Nephron progenitor cell (in vitro differentiated cells): ENCODE measurements around the gene BLOC1S4.
"Not testable (repeated sequence)": the region's sequence is repeated elsewhere in the genome, so short reads cannot be mapped to it uniquely, and the experiment has no call there.

Experiments
- DNase-seq: peaks from one replicate; pipeline ENCODE4 v3.0.0; 2021
- H3K27ac Mint-ChIP-seq: 2 replicates; pipeline ENCODE4 v1.8.0; 2021; ENCODE audit warnings: mild to moderate bottlenecking, moderate library complexity, mixed read lengths
- H3K27me3 Mint-ChIP-seq: 2 replicates; pipeline ENCODE4 v1.8.0; 2021; ENCODE audit warnings: mild to moderate bottlenecking, low read depth, mixed read lengths; ENCODE audit not compliant: poor library complexity
- H3K36me3 Mint-ChIP-seq: 2 replicates; pipeline ENCODE4 v1.8.0; 2021; ENCODE audit warnings: low read depth, mixed read lengths
- H3K4me1 Mint-ChIP-seq: 2 replicates; pipeline ENCODE4 v1.8.0; 2021; ENCODE audit warnings: mixed read lengths
- H3K4me3 Mint-ChIP-seq: 2 replicates; pipeline ENCODE4 v1.8.0; 2021; ENCODE audit warnings: mild to moderate bottlenecking, moderate library complexity, mixed read lengths
- H3K9me3 Mint-ChIP-seq: 2 replicates; pipeline ENCODE4 v1.8.0; 2021; ENCODE audit warnings: mild to moderate bottlenecking, moderate library complexity, mixed read lengths
- CTCF ChIP-seq: fragments of 200-600 bp; sonication (generic); IDR thresholded peaks from 2 replicates; pipeline ENCODE4 v1.5.0; 2021; ENCODE audit warnings: antibody characterized with exemption

The BLOC1S4 gene, protein sequence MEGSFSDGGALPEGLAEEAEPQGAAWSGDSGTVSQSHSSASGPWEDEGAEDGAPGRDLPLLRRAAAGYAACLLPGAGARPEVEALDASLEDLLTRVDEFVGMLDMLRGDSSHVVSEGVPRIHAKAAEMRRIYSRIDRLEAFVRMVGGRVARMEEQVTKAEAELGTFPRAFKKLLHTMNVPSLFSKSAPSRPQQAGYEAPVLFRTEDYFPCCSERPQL

GRCh38 chr4:6716018-6716911 lies at the start of gene BLOC1S4:
Gene BLOC1S4, plus strand, starts transcription at chr4:6716174. Its CDS starts 36 bp downstream, at chr4:6716210.
- TF ChIP-seq CTCF: no peak
- H3K9me3 Mint-ChIP-seq: peaks cover 33% of the 10 kb centered on the region
- H3K27me3 Mint-ChIP-seq: peaks cover 38% of the 10 kb centered on the region
- H3K4me3 Mint-ChIP-seq: peak within 1 kb of the TSS; percentile 86
- peaks cover 32% of the 10 kb centered on the region for H3K4me1 Mint-ChIP-seq
- peaks cover 6% of the 10 kb centered on the region for H3K36me3 Mint-ChIP-seq
- peak within 1 kb of the TSS; percentile 77 for H3K27ac Mint-ChIP-seq
- DNase-seq: peak; percentile 86

GRCh38 chr4:6668391-6668790 lies 47.6 kb upstream of the BLOC1S4 start:
- no peak for TF ChIP-seq CTCF
- H3K4me1 Mint-ChIP-seq: peaks cover 3% of the 10 kb centered on the region
- no peak for DNase-seq
- peaks cover 11% of the 10 kb centered on the region for H3K27me3 Mint-ChIP-seq
- peaks cover 26% of the 10 kb centered on the region for H3K9me3 Mint-ChIP-seq
- H3K36me3 Mint-ChIP-seq: peaks cover 44% of the 10 kb centered on the region
- H3K27ac Mint-ChIP-seq: no peak overlapping the region
- no peak overlapping the region for H3K4me3 Mint-ChIP-seq

DNA sequence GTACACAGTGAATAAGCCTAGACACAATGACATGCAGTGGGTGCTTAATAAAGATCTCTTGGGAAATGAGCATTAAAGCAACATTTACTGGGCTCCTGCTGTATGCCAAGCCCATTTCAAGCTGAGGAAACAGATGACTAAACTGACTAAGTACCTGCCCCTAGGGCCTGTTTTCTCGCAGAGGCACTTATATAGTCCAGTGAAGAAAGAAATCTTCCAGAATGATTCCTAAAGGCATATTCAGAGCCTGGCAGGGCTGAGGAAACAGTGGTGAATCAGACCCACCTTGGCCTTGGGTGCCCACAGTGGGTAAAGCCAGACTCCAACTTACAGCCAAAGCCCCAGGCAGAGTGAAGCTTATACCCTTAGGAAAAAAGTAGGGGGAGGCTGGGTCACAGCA lies 44.3 kb upstream of the BLOC1S4 start:
- peaks cover 25% of the 10 kb centered on the region for H3K9me3 Mint-ChIP-seq
- no peak for TF ChIP-seq CTCF
- H3K27ac Mint-ChIP-seq: no peak overlapping the region
- H3K36me3 Mint-ChIP-seq: peaks cover 63% of the 10 kb centered on the region
- H3K4me3 Mint-ChIP-seq: no peak overlapping the region
- peaks cover 8% of the 10 kb centered on the region for H3K27me3 Mint-ChIP-seq
- no peak for DNase-seq
- peaks cover 31% of the 10 kb centered on the region for H3K4me1 Mint-ChIP-seq

DNA sequence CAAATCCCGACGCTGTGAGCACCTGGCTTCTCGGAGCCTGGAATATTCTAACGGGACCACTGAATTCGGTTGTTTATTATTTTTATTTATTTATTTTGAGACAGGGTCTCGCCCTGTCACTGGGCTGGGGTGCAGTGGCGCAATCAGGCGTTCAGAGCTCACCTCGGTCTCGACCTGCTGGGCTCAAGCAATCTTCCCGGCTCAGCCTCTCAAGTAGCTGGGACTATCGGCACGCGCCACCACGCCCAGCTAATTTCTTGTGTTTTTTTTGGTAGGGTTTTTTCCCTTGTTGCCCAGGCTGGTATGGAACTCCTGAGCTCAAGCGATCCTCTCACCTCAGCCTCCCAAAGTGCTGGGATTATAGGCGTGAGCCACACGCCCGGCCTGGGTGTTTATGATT lies 43.8 kb upstream of the BLOC1S4 start:
- Mint-ChIP-seq H3K9me3 (peaks cover 22% of the 10 kb centered on the region), H3K27me3 (peaks cover 8% of the 10 kb centered on the region), H3K36me3 (peaks cover 68% of the 10 kb centered on the region), H3K4me1 (peaks cover 36% of the 10 kb centered on the region), H3K4me3 (no peak overlapping the region), H3K27ac (no peak overlapping the region)
- no peak for TF ChIP-seq CTCF
- DNase-seq: no peak

GRCh38 chr4:6672541-6673190 lies 43.3 kb upstream of the BLOC1S4 start:
- Mint-ChIP-seq H3K9me3 (peaks cover 18% of the 10 kb centered on the region), H3K36me3 (peaks cover 70% of the 10 kb centered on the region), H3K4me1 (peaks cover 42% of the 10 kb centered on the region)
- DNase-seq, H3K4me3 Mint-ChIP-seq, H3K27me3 Mint-ChIP-seq, H3K27ac Mint-ChIP-seq: not testable (repeated sequence)

GRCh38 chr4:6673191-6673659 lies 42.7 kb upstream of the BLOC1S4 start:
- H3K9me3 Mint-ChIP-seq: peaks cover 14% of the 10 kb centered on the region
- H3K27me3 Mint-ChIP-seq, DNase-seq: not testable (repeated sequence)
- peaks cover 44% of the 10 kb centered on the region for H3K4me1 Mint-ChIP-seq
- H3K27ac Mint-ChIP-seq: peak overlapping the region; percentile 94
- H3K4me3 Mint-ChIP-seq: peak overlapping the region; percentile 89
- peaks cover 70% of the 10 kb centered on the region for H3K36me3 Mint-ChIP-seq
